SK-N-SH treated with all-trans-retinoic acid at 6 μM for 48 hours (cell line): ENCODE measurements around the gene MYLK4.

ENCODE experiments used
- ATAC-seq: fragments of 200-7000 bp; cut with Tn5 transposase; 3 replicates; pipeline ENCODE4 v1.9.1; 2020; ENCODE audit warnings: mild to moderate bottlenecking, moderate library complexity
- ARNTL ChIP-seq: fragments of 450-650 bp; formaldehyde crosslinking; IDR thresholded peaks from 2 replicates; pipeline ENCODE4 v1.5.0; 2020; ENCODE audit warnings: low read depth, mild to moderate bottlenecking, moderate library complexity, borderline replicate concordance
- BACH2 ChIP-seq: fragments of 250-450 bp; sonication (Bioruptor Pico); IDR thresholded peaks from 2 replicates; pipeline ENCODE4 v1.9.0; 2021; ENCODE audit warnings: mild to moderate bottlenecking, borderline replicate concordance
- CSDC2 ChIP-seq: fragments of 250-450 bp; sonication (Bioruptor Pico); IDR thresholded peaks from 2 replicates; pipeline ENCODE4 v1.5.0; 2020; ENCODE audit warnings: mild to moderate bottlenecking, moderate library complexity
- ESRRG ChIP-seq: fragments of 250-450 bp; sonication (Bioruptor Pico); IDR thresholded peaks from 2 replicates; pipeline ENCODE4 v1.6.1; 2021; ENCODE audit warnings: mild to moderate bottlenecking
- GLIS3 ChIP-seq: fragments of 250-450 bp; sonication (Bioruptor Pico); IDR thresholded peaks from 2 replicates; pipeline ENCODE4 v1.5.0; 2020; ENCODE audit warnings: mild to moderate bottlenecking, moderate library complexity
- OSR1 ChIP-seq: fragments of 250-450 bp; sonication (Bioruptor Pico); IDR thresholded peaks from 2 replicates; pipeline ENCODE4 v1.8.0; 2022; ENCODE audit warnings: moderate library complexity, mild to moderate bottlenecking, inconsistent platforms
- PPARA ChIP-seq: fragments of 250-450 bp; sonication (Bioruptor Pico); IDR thresholded peaks from 2 replicates; pipeline ENCODE4 v1.5.0; 2020; ENCODE audit warnings: mild to moderate bottlenecking, borderline replicate concordance
- RARB ChIP-seq: fragments of 250-450 bp; sonication (Bioruptor Pico); IDR thresholded peaks from 2 replicates; pipeline ENCODE4 v1.8.0; 2021; ENCODE audit warnings: mild to moderate bottlenecking, moderate library complexity
- SNAI2 ChIP-seq: fragments of 250-450 bp; sonication (Bioruptor Pico); IDR thresholded peaks from 2 replicates; pipeline ENCODE4 v1.5.0; 2020; ENCODE audit warnings: mild to moderate bottlenecking, moderate library complexity
- TCF4 ChIP-seq: fragments of 250-450 bp; sonication (Bioruptor Pico); IDR thresholded peaks from 2 replicates; pipeline ENCODE4 v1.8.0; 2021; ENCODE audit warnings: mild to moderate bottlenecking, moderate library complexity, borderline replicate concordance
- TOX ChIP-seq: fragments of 250-450 bp; sonication (Bioruptor Pico); IDR thresholded peaks from 2 replicates; pipeline ENCODE4 v1.8.0; 2021; ENCODE audit warnings: mild to moderate bottlenecking, moderate library complexity, borderline replicate concordance
- ZC3H10 ChIP-seq: fragments of 250-450 bp; sonication (Bioruptor Pico); IDR thresholded peaks from 2 replicates; pipeline ENCODE4 v1.5.1; 2021; ENCODE audit warnings: mild to moderate bottlenecking, moderate library complexity
- ZFP3 ChIP-seq: fragments of 250-450 bp; sonication (Bioruptor Pico); IDR thresholded peaks from 2 replicates; pipeline ENCODE4 v1.5.0; 2020; ENCODE audit warnings: mild to moderate bottlenecking, moderate library complexity
- ZFP30 ChIP-seq: fragments of 450-650 bp; formaldehyde crosslinking; IDR thresholded peaks from 2 replicates; pipeline ENCODE4 v1.5.0; 2022; ENCODE audit warnings: mild to moderate bottlenecking, moderate library complexity
- ZNF565 ChIP-seq: fragments of 450-650 bp; formaldehyde crosslinking; conservative IDR thresholded peaks from 2 replicates; pipeline ENCODE4 v1.5.0; 2020; ENCODE audit warnings: low read depth, mild to moderate bottlenecking, moderate library complexity
- ZNF70 ChIP-seq: fragments of 450-650 bp; formaldehyde crosslinking; IDR thresholded peaks from 2 replicates; pipeline ENCODE4 v1.5.0; 2020; ENCODE audit warnings: mild to moderate bottlenecking, moderate library complexity
- ZNF8 ChIP-seq: fragments of 450-650 bp; formaldehyde crosslinking; IDR thresholded peaks from 2 replicates; pipeline ENCODE4 v1.5.0; 2020; ENCODE audit warnings: mild to moderate bottlenecking, moderate library complexity
- TF ChIP-seq, protein P1 (sequence below): fragments of 250-450 bp; sonication (Bioruptor Pico); IDR thresholded peaks from 2 replicates; pipeline ENCODE4 v1.5.0; 2020; ENCODE audit warnings: mild to moderate bottlenecking, moderate library complexity
- TF ChIP-seq, protein P2 (sequence below): fragments of 250-450 bp; sonication (Bioruptor Pico); IDR thresholded peaks from 2 replicates; pipeline ENCODE4 v1.8.0; 2020; ENCODE audit warnings: mild to moderate bottlenecking, moderate library complexity, borderline replicate concordance
- TF ChIP-seq, protein P3 (sequence below): fragments of 250-450 bp; sonication (Bioruptor Pico); IDR thresholded peaks from 2 replicates; pipeline ENCODE4 v1.5.1; 2021; ENCODE audit warnings: mild to moderate bottlenecking, moderate library complexity
- TF ChIP-seq, protein P4 (sequence below): fragments of 250-450 bp; sonication (Bioruptor Pico); IDR thresholded peaks from 2 replicates; pipeline ENCODE4 v1.8.0; 2021; ENCODE audit warnings: low read depth, mild to moderate bottlenecking, moderate library complexity, borderline replicate concordance

MYLK4 gene

DNA sequence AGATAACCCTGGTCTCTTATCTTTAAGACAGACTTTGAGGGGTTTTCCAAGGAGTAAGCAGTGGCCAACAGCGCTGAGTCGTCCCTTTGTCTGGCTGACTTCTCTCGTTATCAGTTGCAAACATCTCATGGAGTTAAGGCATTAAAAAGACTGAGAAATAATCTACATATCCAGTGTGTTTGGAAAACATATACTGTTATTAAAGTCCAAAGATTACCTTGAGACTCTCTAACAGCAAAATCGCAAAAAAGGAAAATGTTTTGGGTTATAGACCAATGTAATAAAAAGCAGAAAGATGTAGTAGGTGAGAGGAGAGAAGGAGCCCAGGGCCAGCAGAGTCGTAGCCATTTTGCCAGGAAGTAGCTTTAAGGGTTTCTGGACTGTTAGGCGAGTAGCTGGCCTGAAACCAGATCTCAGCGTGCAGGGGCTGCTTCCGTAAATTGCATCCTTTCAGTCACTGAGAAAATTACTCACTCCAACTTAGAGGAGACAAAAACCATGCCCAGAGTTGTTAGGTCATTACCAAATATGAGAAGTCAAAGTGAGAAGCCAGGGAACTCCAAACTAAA is 24.6 kb downstream of the MYLK4 start:
- TF ChIP-seq PPARA (no peak), ZFP3 (CRISPR knock-in tag) (no peak), ZNF565 (CRISPR knock-in tag) (no peak), OSR1 (CRISPR knock-in tag) (no peak), ARNTL (CRISPR knock-in tag) (no peak), TOX (CRISPR knock-in tag) (no peak), ZNF70 (CRISPR knock-in tag) (no peak), ZNF8 (CRISPR knock-in tag) (no peak)
- TF ChIP-seq, protein P1, sequence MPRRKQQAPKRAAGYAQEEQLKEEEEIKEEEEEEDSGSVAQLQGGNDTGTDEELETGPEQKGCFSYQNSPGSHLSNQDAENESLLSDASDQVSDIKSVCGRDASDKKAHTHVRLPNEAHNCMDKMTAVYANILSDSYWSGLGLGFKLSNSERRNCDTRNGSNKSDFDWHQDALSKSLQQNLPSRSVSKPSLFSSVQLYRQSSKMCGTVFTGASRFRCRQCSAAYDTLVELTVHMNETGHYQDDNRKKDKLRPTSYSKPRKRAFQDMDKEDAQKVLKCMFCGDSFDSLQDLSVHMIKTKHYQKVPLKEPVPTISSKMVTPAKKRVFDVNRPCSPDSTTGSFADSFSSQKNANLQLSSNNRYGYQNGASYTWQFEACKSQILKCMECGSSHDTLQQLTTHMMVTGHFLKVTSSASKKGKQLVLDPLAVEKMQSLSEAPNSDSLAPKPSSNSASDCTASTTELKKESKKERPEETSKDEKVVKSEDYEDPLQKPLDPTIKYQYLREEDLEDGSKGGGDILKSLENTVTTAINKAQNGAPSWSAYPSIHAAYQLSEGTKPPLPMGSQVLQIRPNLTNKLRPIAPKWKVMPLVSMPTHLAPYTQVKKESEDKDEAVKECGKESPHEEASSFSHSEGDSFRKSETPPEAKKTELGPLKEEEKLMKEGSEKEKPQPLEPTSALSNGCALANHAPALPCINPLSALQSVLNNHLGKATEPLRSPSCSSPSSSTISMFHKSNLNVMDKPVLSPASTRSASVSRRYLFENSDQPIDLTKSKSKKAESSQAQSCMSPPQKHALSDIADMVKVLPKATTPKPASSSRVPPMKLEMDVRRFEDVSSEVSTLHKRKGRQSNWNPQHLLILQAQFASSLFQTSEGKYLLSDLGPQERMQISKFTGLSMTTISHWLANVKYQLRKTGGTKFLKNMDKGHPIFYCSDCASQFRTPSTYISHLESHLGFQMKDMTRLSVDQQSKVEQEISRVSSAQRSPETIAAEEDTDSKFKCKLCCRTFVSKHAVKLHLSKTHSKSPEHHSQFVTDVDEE (CRISPR knock-in tag) = no peak
- TF ChIP-seq, all 23 proteins: peak for 0
- ATAC-seq = peak; percentile 89

DNA sequence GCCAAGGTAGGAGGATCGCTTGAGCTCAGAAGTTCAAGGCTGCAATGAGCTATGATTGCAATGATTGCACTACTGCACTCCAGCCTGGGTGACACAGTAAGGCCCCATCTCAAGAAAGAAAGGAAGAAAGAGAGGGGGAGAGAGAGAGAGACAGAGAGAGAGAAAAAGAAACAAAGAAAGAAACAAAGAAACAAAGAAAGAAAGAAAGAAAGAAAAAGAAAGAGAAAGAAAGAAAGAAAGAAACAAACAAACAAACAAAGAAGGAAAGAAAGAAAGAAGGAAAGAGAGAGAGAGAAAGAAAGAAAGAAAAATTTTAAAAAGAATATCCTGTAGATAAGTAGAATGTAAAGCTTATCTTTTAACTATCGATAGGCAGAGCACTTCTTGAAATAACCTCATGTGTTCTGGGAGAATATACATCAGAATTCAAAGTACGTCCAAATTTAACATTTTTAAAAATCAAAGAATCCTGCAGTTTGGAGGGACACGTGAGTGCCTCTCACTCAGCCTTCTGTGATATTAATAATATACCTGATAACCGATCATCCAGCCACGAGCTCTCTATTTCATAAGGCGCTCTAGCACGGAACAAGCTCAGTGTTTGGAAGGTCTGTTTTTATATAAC is 25.2 kb downstream of the MYLK4 start:
- TF ChIP-seq, protein P2, sequence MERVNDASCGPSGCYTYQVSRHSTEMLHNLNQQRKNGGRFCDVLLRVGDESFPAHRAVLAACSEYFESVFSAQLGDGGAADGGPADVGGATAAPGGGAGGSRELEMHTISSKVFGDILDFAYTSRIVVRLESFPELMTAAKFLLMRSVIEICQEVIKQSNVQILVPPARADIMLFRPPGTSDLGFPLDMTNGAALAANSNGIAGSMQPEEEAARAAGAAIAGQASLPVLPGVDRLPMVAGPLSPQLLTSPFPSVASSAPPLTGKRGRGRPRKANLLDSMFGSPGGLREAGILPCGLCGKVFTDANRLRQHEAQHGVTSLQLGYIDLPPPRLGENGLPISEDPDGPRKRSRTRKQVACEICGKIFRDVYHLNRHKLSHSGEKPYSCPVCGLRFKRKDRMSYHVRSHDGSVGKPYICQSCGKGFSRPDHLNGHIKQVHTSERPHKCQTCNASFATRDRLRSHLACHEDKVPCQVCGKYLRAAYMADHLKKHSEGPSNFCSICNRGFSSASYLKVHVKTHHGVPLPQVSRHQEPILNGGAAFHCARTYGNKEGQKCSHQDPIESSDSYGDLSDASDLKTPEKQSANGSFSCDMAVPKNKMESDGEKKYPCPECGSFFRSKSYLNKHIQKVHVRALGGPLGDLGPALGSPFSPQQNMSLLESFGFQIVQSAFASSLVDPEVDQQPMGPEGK (CRISPR knock-in tag) = no peak
- TF ChIP-seq SNAI2 (CRISPR knock-in tag) (no peak), GLIS3 (CRISPR knock-in tag) (no peak), ESRRG (CRISPR knock-in tag) (no peak), BACH2 (CRISPR knock-in tag) (no peak), ARNTL (CRISPR knock-in tag) (no peak), ZC3H10 (CRISPR knock-in tag) (no peak), PPARA (no peak), RARB (CRISPR knock-in tag) (no peak), ZFP3 (CRISPR knock-in tag) (no peak), TCF4 (CRISPR knock-in tag) (no peak), CSDC2 (CRISPR knock-in tag) (no peak), OSR1 (CRISPR knock-in tag) (no peak), ZFP30 (CRISPR knock-in tag) (no peak), ZNF70 (CRISPR knock-in tag) (no peak), TOX (CRISPR knock-in tag) (no peak)
- TF ChIP-seq, protein P1 (CRISPR knock-in tag) = no peak
- TF ChIP-seq, protein P3, sequence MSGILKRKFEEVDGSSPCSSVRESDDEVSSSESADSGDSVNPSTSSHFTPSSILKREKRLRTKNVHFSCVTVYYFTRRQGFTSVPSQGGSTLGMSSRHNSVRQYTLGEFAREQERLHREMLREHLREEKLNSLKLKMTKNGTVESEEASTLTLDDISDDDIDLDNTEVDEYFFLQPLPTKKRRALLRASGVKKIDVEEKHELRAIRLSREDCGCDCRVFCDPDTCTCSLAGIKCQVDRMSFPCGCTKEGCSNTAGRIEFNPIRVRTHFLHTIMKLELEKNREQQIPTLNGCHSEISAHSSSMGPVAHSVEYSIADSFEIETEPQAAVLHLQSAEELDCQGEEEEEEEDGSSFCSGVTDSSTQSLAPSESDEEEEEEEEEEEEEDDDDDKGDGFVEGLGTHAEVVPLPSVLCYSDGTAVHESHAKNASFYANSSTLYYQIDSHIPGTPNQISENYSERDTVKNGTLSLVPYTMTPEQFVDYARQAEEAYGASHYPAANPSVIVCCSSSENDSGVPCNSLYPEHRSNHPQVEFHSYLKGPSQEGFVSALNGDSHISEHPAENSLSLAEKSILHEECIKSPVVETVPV (CRISPR knock-in tag) = no peak
- TF ChIP-seq, protein P4, sequence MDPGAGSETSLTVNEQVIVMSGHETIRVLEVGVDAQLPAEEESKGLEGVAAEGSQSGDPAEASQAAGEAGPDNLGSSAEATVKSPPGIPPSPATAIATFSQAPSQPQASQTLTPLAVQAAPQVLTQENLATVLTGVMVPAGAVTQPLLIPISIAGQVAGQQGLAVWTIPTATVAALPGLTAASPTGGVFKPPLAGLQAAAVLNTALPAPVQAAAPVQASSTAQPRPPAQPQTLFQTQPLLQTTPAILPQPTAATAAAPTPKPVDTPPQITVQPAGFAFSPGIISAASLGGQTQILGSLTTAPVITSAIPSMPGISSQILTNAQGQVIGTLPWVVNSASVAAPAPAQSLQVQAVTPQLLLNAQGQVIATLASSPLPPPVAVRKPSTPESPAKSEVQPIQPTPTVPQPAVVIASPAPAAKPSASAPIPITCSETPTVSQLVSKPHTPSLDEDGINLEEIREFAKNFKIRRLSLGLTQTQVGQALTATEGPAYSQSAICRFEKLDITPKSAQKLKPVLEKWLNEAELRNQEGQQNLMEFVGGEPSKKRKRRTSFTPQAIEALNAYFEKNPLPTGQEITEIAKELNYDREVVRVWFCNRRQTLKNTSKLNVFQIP (CRISPR knock-in tag) = no peak
- no peak for ATAC-seq
